ENCODE results near the gene HINT2. TPM values are rescaled to one million over a fixed set of nuclear protein-coding genes. Genes with fewer than 3 reads are reported as not detected.
A peak's percentile ranks its signal among the peaks of the same experiment; 100 is the strongest.

HINT2 gene
- total RNA-seq, 1 donor from 2014 or later: 21.8 TPM

DNA sequence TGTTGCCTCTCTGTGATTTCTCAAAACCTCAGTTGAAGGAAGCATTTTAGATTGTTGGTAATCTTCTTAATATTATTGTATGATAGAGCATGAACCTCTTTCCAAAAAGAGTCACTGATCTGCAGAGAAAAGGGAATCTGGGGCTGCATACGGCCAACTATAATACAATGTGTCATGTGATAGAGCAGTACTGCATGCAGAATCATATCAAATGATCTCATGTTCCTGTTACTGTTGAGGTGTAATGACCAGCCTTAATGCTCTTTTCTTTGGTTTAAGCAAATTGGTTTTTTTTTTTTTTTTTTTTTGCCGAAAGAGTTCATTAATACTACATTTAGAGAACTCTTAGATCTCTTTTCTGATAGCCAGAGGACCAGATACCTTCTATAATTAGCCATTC, 47.8 kb downstream of the HINT2 start:
- H3K27ac ChIP-seq: no peak overlapping the region
- H3K9me3 Mint-ChIP-seq: no peaks in the 10 kb centered on the region
- no peak overlapping the region for H3K9ac ChIP-seq
- no peaks in the 10 kb centered on the region for H3K9me3 ChIP-seq (ENCODE audit: low read depth)
- H3F3A ChIP-seq (ENCODE audit: low read depth): peaks cover 14% of the 10 kb centered on the region
- no peak overlapping the region for H3K4me3 Mint-ChIP-seq
- H3K27ac Mint-ChIP-seq: no peak overlapping the region
- peaks cover 35% of the 10 kb centered on the region for H3K79me2 ChIP-seq (ENCODE audit: low read depth)
- DNase-seq (ENCODE audit: low spot score): no peak
- H3K4me1 Mint-ChIP-seq: no peaks in the 10 kb centered on the region
- no peaks in the 10 kb centered on the region for H3K36me3 ChIP-seq
- peaks cover 30% of the 10 kb centered on the region for H4K20me1 ChIP-seq (ENCODE audit: low read depth)
- H3K4me2 ChIP-seq: no peak overlapping the region
- H2AFZ ChIP-seq (replicated peaks): no peak overlapping the region
- TF ChIP-seq EZH2phosphoT487 (IDR thresholded peaks at IDR 0.05): no peak
- TF ChIP-seq EZH2 (IDR thresholded peaks at IDR 0.05): no peak
- TF ChIP-seq, protein P1, sequence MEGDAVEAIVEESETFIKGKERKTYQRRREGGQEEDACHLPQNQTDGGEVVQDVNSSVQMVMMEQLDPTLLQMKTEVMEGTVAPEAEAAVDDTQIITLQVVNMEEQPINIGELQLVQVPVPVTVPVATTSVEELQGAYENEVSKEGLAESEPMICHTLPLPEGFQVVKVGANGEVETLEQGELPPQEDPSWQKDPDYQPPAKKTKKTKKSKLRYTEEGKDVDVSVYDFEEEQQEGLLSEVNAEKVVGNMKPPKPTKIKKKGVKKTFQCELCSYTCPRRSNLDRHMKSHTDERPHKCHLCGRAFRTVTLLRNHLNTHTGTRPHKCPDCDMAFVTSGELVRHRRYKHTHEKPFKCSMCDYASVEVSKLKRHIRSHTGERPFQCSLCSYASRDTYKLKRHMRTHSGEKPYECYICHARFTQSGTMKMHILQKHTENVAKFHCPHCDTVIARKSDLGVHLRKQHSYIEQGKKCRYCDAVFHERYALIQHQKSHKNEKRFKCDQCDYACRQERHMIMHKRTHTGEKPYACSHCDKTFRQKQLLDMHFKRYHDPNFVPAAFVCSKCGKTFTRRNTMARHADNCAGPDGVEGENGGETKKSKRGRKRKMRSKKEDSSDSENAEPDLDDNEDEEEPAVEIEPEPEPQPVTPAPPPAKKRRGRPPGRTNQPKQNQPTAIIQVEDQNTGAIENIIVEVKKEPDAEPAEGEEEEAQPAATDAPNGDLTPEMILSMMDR (IDR thresholded peaks at IDR 0.05): no peak
- H3K27me3 Mint-ChIP-seq (ENCODE audit: insufficient read depth, low read depth): no peaks in the 10 kb centered on the region
- H3K4me1 ChIP-seq: peaks cover 13% of the 10 kb centered on the region
- no peaks in the 10 kb centered on the region for H3K27me3 ChIP-seq
- no peaks in the 10 kb centered on the region for H3K36me3 Mint-ChIP-seq
- no peak overlapping the region for H3K4me3 ChIP-seq

DNA sequence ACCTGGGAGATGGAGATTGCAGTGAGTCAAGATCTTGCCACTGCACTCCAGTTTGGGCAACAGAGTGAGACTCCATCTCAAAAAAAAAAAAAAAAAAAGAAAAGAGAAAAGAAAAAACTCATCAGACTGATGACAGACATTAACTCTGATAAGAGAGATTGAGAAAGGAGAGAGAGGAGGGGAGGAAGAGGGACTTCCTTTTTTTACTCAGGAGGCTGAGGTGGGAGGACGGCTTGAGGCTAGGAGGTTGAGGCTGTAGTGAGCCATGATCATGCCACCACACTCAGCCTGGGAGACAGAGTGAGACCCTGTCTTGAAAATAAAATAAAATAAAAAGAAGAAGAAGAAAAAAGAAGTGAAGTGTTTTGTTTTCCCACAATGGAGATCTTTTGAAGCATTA, 51.0 kb downstream of the HINT2 start:
- no peak overlapping the region for H3K9ac ChIP-seq
- peaks cover 12% of the 10 kb centered on the region for H3K4me1 Mint-ChIP-seq
- no peak for TF ChIP-seq EZH2phosphoT487 (IDR thresholded peaks at IDR 0.05)
- TF ChIP-seq, protein P1 (IDR thresholded peaks at IDR 0.05): no peak
- no peak for TF ChIP-seq EZH2 (IDR thresholded peaks at IDR 0.05)
- H3K4me2 ChIP-seq: no peak overlapping the region
- H3K27me3 ChIP-seq: no peaks in the 10 kb centered on the region
- H3F3A ChIP-seq (ENCODE audit: low read depth): peaks cover 16% of the 10 kb centered on the region
- H3K4me1 ChIP-seq: peaks cover 18% of the 10 kb centered on the region
- H4K20me1 ChIP-seq (ENCODE audit: low read depth): peaks cover 19% of the 10 kb centered on the region
- H3K36me3 Mint-ChIP-seq: peaks cover 2% of the 10 kb centered on the region
- H2AFZ ChIP-seq (replicated peaks): no peak overlapping the region
- H3K4me3 Mint-ChIP-seq: no peak overlapping the region
- H3K27me3 Mint-ChIP-seq (ENCODE audit: insufficient read depth, low read depth): no peaks in the 10 kb centered on the region
- H3K27ac ChIP-seq: no peak overlapping the region
- H3K79me2 ChIP-seq (ENCODE audit: low read depth): peaks cover 67% of the 10 kb centered on the region
- DNase-seq (ENCODE audit: low spot score): no peak
- no peak overlapping the region for H3K4me3 ChIP-seq
- no peaks in the 10 kb centered on the region for H3K36me3 ChIP-seq
- H3K27ac Mint-ChIP-seq: no peak overlapping the region
- no peaks in the 10 kb centered on the region for H3K9me3 Mint-ChIP-seq
- H3K9me3 ChIP-seq (ENCODE audit: low read depth): no peaks in the 10 kb centered on the region

DNA sequence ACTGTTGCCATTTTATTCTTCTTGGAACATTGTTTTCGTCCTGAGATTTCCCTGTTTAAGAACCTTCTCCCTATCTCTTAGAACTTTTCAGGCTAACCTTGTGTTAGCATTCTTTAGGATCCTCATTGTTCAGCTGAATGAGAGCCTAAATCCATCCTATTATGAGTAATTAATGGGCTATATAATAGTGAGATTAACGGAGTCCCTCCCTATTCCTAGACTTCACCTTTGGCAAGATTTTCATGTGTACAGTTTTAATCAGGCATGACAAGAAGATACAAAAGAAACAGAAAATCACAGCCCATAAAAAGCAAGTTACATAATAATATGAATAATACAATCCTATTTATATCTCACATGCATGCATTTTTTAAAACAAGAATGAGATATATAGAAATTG, 51.7 kb downstream of the HINT2 start:
- no peak overlapping the region for H3K9ac ChIP-seq

More for the DNA sequence above, 51.7 kb downstream of the HINT2 start:
- Histone ChIP-seq H2AFZ (replicated peaks) (no peak overlapping the region), H3K79me2 (ENCODE audit: low read depth) (peaks cover 74% of the 10 kb centered on the region), H3K27ac (peak overlapping the region; percentile 69), H3K4me3 (no peak overlapping the region), H3K9me3 (ENCODE audit: low read depth) (no peaks in the 10 kb centered on the region), H3K4me2 (peak overlapping the region; percentile 53), H3K4me1 (peaks cover 25% of the 10 kb centered on the region), H3K27me3 (no peaks in the 10 kb centered on the region), H3F3A (ENCODE audit: low read depth) (peaks cover 18% of the 10 kb centered on the region), H3K36me3 (no peaks in the 10 kb centered on the region), H4K20me1 (ENCODE audit: low read depth) (peaks cover 13% of the 10 kb centered on the region)
- H3K36me3 Mint-ChIP-seq: peaks cover 2% of the 10 kb centered on the region
- no peaks in the 10 kb centered on the region for H3K9me3 Mint-ChIP-seq
- TF ChIP-seq EZH2 (IDR thresholded peaks at IDR 0.05) (no peak), EZH2phosphoT487 (IDR thresholded peaks at IDR 0.05) (no peak)
- TF ChIP-seq, protein P1 (IDR thresholded peaks at IDR 0.05): no peak
- peaks cover 16% of the 10 kb centered on the region for H3K4me1 Mint-ChIP-seq
- no peaks in the 10 kb centered on the region for H3K27me3 Mint-ChIP-seq (ENCODE audit: insufficient read depth, low read depth)
- no peak for DNase-seq (ENCODE audit: low spot score)
- H3K4me3 Mint-ChIP-seq: no peak overlapping the region
- H3K27ac Mint-ChIP-seq: no peak overlapping the region

Small RNA genes within 50 kb of the gene (small RNA-seq; reads per million reads assigned to genes)
- gene HINT2: 0.16 reads per million

Other genes starting within 250 kb of the HINT2 start
- 5.2 and 12.4 TPM in 2 replicates for gene TESK1, start 209.8 kb downstream of the HINT2 start, total RNA-seq (ENCODE audit: low replicate concordance)
- 0.56 and 1.4 TPM in 2 replicates for gene CD72, start 196.6 kb downstream of the HINT2 start, total RNA-seq (ENCODE audit: low replicate concordance)
- gene SIT1, start 164.1 kb downstream of the HINT2 start, total RNA-seq (ENCODE audit: low replicate concordance): 0.56 and 0.86 TPM in 2 replicates
- 1,307 and 2,709 TPM in 2 replicates for gene RMRP, start 157.0 kb downstream of the HINT2 start, total RNA-seq (ENCODE audit: low replicate concordance)
- gene CCDC107, start 156.8 kb downstream of the HINT2 start, total RNA-seq (ENCODE audit: low replicate concordance): 3.8 and 10.6 TPM in 2 replicates
- gene ARHGEF39, start 149.8 kb downstream of the HINT2 start, total RNA-seq (ENCODE audit: low replicate concordance): 13.2 and 31.9 TPM in 2 replicates
- 0.09 and 0.25 TPM in 2 replicates for gene CA9, start 141.1 kb downstream of the HINT2 start, total RNA-seq (ENCODE audit: low replicate concordance)
- 174 and 241 TPM in 2 replicates for gene TPM2, start 125.1 kb downstream of the HINT2 start, total RNA-seq (ENCODE audit: low replicate concordance)
- 36.7 and 71.5 TPM in 2 replicates for gene TLN1, start 82.8 kb downstream of the HINT2 start, total RNA-seq (ENCODE audit: low replicate concordance)
- 27.9 and 30.3 TPM in 2 replicates for gene CREB3, start 82.4 kb downstream of the HINT2 start, total RNA-seq (ENCODE audit: low replicate concordance)
- gene GBA2, start 65.8 kb downstream of the HINT2 start, total RNA-seq (ENCODE audit: low replicate concordance): 44.8 and 74.5 TPM in 2 replicates
- 11.2 and 20.1 TPM in 2 replicates for gene RGP1, start 65.8 kb downstream of the HINT2 start, total RNA-seq (ENCODE audit: low replicate concordance)
- not detected in 2 replicates for gene MSMP, start 60.8 kb downstream of the HINT2 start, total RNA-seq (ENCODE audit: low replicate concordance)
- gene NPR2, start 23.5 kb downstream of the HINT2 start, total RNA-seq (ENCODE audit: low replicate concordance): 5.6 and 8.6 TPM in 2 replicates
- 1.3 and 1.6 TPM in 2 replicates for gene SPAG8, start 2.8 kb downstream of the HINT2 start, total RNA-seq (ENCODE audit: low replicate concordance)
- gene FAM221B, start 13.7 kb upstream of the HINT2 start, total RNA-seq (ENCODE audit: low replicate concordance): not detected in 2 replicates
- gene TMEM8B, start 14.2 kb upstream of the HINT2 start, total RNA-seq (ENCODE audit: low replicate concordance): 4.8 and 11.2 TPM in 2 replicates
- not detected in 2 replicates for gene OR13J1, start 55.4 kb upstream of the HINT2 start, total RNA-seq (ENCODE audit: low replicate concordance)
- not detected in 2 replicates for gene HRCT1, start 91.2 kb upstream of the HINT2 start, total RNA-seq (ENCODE audit: low replicate concordance)
- 0.22 TPM in 1 of 2 replicates, not detected in the other for gene SPAAR, start 94.4 kb upstream of the HINT2 start, total RNA-seq (ENCODE audit: low replicate concordance)
- gene OR2S2, start 143.1 kb upstream of the HINT2 start, total RNA-seq (ENCODE audit: low replicate concordance): not detected in 2 replicates
- gene RECK, start 221.9 kb upstream of the HINT2 start, total RNA-seq (ENCODE audit: low replicate concordance): 11.0 and 12.2 TPM in 2 replicates